C4-2B (cell line): ENCODE results near the gene PPP1R12B.

Source experiments
- CTCF ChIP-seq: fragments of 450-650 bp; conservative IDR thresholded peaks from 2 replicates; pipeline ENCODE4 v1.5.1; 2017; ENCODE audit warnings: mild to moderate bottlenecking
- ZFX ChIP-seq: fragments of 450-650 bp; IDR thresholded peaks from 2 replicates; pipeline ENCODE4 v1.6.1; 2017

GRCh38 chr1:202587859-202588485 is 239.5 kb downstream of the PPP1R12B start:
- TF ChIP-seq CTCF (no peak), ZFX (no peak)
